ENCODE data around the gene TP53TG3D. TPM values are rescaled to one million over a fixed set of nuclear protein-coding genes. Genes with fewer than 3 reads are reported as not detected.
A peak's percentile ranks its signal among the peaks of the same experiment; 100 is the strongest.
"Not testable (repeated sequence)": the region's sequence is repeated elsewhere in the genome, so short reads cannot be mapped to it uniquely, and the experiment has no call there.

TP53TG3D gene
- total RNA-seq = 0.80 TPM
- long read RNA-seq = 0 reads

DNA sequence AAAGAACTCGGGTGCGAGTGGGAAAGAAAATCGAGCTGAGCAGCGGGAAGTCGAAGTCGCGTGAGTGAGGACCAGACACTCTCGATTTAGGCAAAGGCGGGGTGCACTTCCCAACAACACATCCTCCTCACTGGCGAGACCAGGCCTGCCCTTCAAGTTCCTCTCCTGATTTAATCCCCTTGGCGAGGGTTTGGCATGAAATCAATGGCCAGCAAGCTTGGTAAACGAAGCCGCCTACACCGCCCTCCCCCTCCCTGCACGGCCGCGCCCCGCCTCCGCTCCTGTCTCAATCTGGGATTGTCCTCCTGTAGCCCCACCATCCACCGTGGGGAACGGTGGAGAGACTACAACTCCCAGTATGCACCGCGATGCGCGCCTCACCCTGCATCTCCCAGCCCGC lies at the start of gene TP53TG3D:
TP53TG3D (plus strand) TSS at position 301 of the 400 bp plus-strand sequence; CDS start at position 369, 68 bp downstream.
- peak within 1 kb of the TSS; percentile 56 for H3K4me3 ChIP-seq
- DNase-seq; H3K27me3 ChIP-seq (ENCODE audit: low read depth); H3K27ac ChIP-seq (replicated peaks); H3K9me3 ChIP-seq (replicated peaks); intact Hi-C loops (cut with micrococcal nuclease); H3K4me1 ChIP-seq; H3K36me3 ChIP-seq: not testable (repeated sequence)

- H3K27me3 ChIP-seq (ENCODE audit: low read depth); H3K4me1 ChIP-seq; H3K27ac ChIP-seq (replicated peaks); intact Hi-C loops (cut with micrococcal nuclease); H3K36me3 ChIP-seq; H3K9me3 ChIP-seq (replicated peaks): not testable (repeated sequence)
- H3K4me3 ChIP-seq = peak overlapping the region; percentile 56
- DNase-seq = peak; percentile 14
Observed at GRCh38 chr16:32253507-32253906, 421 bp downstream of the TP53TG3D start.

GRCh38 chr16:32261526-32261925 lies 8.4 kb downstream of the TP53TG3D start:
- H3K4me3 ChIP-seq; H3K4me1 ChIP-seq; H3K36me3 ChIP-seq; H3K9me3 ChIP-seq (replicated peaks); DNase-seq; H3K27me3 ChIP-seq (ENCODE audit: low read depth); H3K27ac ChIP-seq (replicated peaks); intact Hi-C loops (cut with micrococcal nuclease): not testable (repeated sequence)

DNA sequence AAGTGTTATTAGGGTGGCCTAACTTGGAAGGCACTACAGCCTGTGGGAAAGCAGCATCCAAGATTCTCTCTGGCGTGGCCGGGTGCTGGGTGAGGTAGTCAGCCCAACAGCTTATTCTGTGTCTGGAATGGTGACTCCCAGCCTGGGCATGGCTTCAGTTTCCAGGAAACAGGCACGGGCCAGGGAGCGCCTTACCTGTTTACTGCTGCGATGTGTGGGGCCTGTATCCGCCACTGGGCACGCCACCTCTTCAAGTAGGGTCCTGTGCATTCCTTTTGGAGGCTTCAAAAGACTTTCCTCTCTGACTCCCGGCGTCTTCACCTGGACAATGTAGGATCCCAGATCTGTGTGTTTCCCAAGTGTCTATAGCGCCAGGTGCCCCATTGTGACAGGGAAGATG lies 10.5 kb downstream of the TP53TG3D start:
- intact Hi-C loops (cut with micrococcal nuclease); H3K36me3 ChIP-seq; H3K9me3 ChIP-seq (replicated peaks); H3K4me3 ChIP-seq; H3K27me3 ChIP-seq (ENCODE audit: low read depth); H3K4me1 ChIP-seq; DNase-seq; H3K27ac ChIP-seq (replicated peaks): not testable (repeated sequence)

DNA sequence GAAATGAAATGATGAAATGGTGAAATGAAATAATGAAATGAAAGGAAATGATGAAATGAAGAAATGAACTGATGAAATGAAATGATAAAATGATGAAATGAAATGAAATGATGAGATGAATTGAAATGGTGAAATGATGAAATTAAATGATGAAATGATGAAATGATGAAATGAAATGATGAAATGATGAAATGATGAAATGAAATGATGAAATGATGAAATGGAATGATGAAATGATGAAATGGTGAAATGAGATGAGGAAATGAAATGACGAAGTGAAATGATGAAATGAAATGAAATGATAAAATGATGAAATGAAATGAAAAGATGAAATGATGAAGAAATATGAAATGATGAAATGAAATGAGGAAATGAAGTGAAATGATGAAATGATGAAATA lies 28.8 kb downstream of the TP53TG3D start:
- H3K4me1 ChIP-seq; intact Hi-C loops (cut with micrococcal nuclease); H3K27ac ChIP-seq (replicated peaks); H3K4me3 ChIP-seq; H3K36me3 ChIP-seq; DNase-seq; H3K9me3 ChIP-seq (replicated peaks); H3K27me3 ChIP-seq (ENCODE audit: low read depth): not testable (repeated sequence)

DNA sequence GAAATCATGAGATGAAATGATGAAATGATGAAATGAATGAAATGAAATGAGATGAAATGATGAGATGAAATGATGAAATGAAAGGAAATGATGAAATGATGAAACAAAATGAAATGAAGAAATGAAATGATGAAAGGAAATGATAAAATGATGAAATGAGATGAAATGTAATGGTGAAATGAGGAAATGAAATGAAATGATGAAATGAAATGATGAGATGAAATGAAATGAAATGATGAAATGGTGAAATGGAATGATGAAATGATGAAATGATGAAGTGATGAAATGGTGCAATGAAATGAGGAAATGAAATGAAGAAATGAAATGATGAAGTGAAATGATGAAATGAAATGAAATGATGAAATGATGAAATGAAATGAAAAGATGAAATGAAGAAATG lies 29.9 kb downstream of the TP53TG3D start:
- H3K4me3 ChIP-seq; H3K36me3 ChIP-seq; H3K9me3 ChIP-seq (replicated peaks); intact Hi-C loops (cut with micrococcal nuclease); H3K4me1 ChIP-seq; DNase-seq; H3K27ac ChIP-seq (replicated peaks); H3K27me3 ChIP-seq (ENCODE audit: low read depth): not testable (repeated sequence)

DNA sequence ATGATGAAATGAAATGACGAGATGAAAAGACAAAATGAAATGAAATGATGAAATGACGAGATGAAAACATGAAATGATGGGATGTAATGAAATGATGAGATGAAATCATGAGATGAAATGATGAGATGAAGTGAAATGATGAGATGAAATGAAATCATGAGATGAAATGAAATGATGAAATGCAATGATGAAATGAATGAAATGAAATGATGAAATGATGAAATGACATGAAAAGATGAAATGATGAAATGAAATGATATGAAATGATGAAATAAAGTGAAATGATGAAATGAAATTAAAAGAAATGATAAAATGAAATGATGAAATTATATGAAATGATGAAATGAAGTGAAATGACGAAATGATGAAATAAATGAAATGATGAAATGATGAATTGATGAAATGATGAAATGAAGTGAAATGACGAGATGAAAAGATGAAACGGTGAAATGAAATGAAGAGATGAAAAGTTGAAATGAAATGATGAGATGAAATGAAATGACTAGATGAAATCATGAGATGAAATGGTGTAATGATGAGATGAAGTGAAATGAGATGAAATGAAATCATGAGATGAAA lies 30.9 kb downstream of the TP53TG3D start:
- not testable (repeated sequence) for H3K27ac ChIP-seq (replicated peaks)

DNA sequence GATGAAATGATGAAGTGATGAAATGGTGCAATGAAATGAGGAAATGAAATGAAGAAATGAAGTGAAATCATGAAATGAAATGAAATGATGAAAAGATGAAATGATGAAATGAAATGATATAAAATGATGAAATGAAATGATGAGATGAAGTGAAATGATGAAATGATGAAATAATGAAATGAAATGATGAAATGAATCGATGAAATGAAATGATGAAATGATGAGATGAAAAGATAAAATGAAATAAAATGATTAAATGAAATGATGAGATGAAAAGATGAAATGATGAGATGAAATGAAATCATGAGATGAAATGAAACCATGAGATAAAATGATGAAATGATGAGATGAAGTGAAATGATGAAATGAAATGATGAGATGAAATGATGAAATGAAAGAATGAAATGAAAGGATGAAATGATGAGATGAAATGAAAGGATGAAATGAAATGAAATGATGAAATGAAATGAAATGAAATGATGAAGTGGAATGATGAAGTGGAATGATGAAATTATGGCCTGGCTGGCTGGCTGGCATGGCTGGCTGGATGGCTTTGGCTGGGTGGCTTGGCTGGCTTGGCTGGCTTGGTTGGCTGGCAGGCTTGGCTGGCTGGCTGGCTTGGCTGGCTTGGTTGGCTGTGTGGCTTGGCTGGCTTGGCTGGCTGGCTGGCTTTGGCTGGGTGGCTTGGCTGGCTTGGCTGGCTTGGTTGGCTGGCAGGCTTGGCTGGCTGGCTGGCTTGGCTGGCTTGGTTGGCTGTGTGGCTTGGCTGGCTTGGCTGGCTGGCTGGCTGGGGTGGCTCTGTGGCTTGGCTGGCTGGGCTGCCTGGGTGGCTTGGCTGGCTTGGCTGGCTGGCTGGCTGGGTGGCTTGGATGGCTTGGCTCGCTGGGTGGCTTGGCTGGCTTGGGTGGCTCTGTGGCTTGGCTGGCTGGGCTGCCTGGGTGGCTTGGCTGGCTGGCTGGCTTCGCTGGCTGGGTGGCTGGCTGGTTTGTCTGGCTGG lies 32.0 kb downstream of the TP53TG3D start:
- H3K4me3 ChIP-seq; DNase-seq; H3K27me3 ChIP-seq (ENCODE audit: low read depth); H3K27ac ChIP-seq (replicated peaks); H3K9me3 ChIP-seq (replicated peaks); H3K36me3 ChIP-seq; H3K4me1 ChIP-seq; intact Hi-C loops (cut with micrococcal nuclease): not testable (repeated sequence)

More for the DNA sequence above, 30.9 kb downstream of the TP53TG3D start:
- DNase-seq; H3K9me3 ChIP-seq (replicated peaks); intact Hi-C loops (cut with micrococcal nuclease); H3K27me3 ChIP-seq (ENCODE audit: low read depth); H3K36me3 ChIP-seq; H3K4me1 ChIP-seq; H3K4me3 ChIP-seq: not testable (repeated sequence)

DNA sequence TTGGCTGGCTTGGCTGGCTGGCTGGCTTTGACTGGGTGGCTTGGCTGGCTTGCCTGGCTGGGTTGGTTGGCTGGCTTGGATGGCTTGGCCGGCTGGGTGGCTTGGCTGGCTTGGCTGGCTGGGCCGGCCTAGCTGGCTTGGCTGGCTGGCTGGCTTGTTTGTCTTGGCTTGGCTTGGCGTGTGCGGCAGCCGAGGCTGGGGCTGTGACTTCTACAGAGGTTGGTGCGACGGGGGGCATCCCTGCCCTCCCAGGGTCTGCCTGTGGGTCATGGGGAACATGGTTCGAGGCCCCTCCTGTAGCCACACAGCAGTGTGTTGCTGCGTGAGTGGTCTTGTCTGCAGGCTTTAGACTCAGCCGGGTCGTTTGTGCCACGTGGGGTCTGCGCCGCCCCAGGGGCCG lies 33.1 kb downstream of the TP53TG3D start:
- H3K9me3 ChIP-seq (replicated peaks); H3K36me3 ChIP-seq: not testable (repeated sequence)

DNA sequence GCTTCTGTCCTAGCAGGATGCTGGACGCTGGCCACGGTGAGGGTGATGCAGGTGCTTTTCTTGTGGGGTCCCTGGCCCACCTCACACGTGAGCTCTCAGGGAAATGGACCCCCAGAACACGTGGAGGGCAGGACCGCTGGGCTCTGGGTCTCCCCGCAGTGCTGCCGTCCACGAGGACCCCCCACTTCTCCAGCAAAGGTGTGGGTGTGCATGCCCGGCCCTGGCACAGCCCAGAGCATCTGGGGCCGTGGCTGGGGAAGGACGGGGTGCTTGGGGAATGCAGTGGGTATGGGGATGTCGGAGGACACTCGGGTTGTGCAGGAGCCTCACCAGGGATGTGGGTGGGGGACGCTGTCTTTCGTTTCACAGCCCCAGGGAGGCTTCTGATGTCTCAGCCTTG lies 34.7 kb downstream of the TP53TG3D start:
- H3K4me1 ChIP-seq; DNase-seq; H3K9me3 ChIP-seq (replicated peaks); H3K36me3 ChIP-seq; H3K27me3 ChIP-seq (ENCODE audit: low read depth); intact Hi-C loops (cut with micrococcal nuclease); H3K27ac ChIP-seq (replicated peaks); H3K4me3 ChIP-seq: not testable (repeated sequence)

More for the DNA sequence above, 33.1 kb downstream of the TP53TG3D start:
- DNase-seq; H3K27ac ChIP-seq (replicated peaks); intact Hi-C loops (cut with micrococcal nuclease); H3K27me3 ChIP-seq (ENCODE audit: low read depth); H3K4me3 ChIP-seq; H3K4me1 ChIP-seq: not testable (repeated sequence)

DNA sequence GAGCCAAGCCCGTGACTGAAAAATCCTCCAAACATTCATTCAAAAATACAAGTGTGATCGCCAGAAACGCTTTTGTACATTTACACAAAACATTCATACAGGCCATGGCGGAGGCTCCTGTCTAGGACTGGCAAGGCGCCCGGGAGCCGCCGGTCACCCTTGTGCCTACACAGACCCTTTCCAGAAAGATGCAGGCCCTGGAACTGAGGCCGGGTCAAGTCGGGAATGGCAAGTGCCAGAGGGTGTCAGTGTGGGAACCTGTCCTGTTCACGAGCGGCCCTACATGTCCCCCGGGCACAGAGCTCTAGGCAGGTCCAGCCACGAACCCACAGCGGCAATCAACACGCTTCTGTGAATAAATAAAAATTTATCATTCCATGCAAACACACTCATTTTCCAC lies 36.1 kb downstream of the TP53TG3D start:
- H3K36me3 ChIP-seq; H3K9me3 ChIP-seq (replicated peaks); H3K4me3 ChIP-seq; H3K27me3 ChIP-seq (ENCODE audit: low read depth); intact Hi-C loops (cut with micrococcal nuclease); DNase-seq; H3K4me1 ChIP-seq; H3K27ac ChIP-seq (replicated peaks): not testable (repeated sequence)

DNA sequence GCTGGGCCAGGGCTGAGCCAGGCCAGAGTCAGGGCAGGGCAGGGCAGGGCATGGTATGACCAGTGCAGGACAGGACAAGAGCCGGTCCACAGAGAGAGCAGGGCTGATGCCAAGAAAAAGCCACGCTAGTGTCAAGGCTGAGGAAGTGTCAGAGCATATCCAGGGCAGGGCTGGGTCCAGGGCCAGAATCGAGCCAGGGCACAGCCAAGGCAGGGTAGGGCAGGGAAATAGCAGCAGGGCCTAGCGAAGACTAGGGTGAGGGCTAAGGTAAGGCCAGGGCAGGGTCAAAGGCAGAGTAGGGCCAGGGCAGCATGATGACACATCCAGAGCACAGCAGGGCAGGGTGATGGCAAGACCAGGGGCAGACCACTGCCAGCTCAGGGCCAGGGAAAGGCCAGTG lies 49.7 kb downstream of the TP53TG3D start:
- DNase-seq; H3K4me1 ChIP-seq; H3K36me3 ChIP-seq; H3K27ac ChIP-seq (replicated peaks); H3K27me3 ChIP-seq (ENCODE audit: low read depth); intact Hi-C loops (cut with micrococcal nuclease); H3K4me3 ChIP-seq; H3K9me3 ChIP-seq (replicated peaks): not testable (repeated sequence)
